B cell (primary cell): ENCODE measurements around the gene ARMC5. TPM values are rescaled to one million over a fixed set of nuclear protein-coding genes. Genes with fewer than 3 reads are reported as not detected.

ENCODE experiments used
- ATAC-seq: fragments of 200-7000 bp; cut with Tn5 transposase; one replicate; pipeline ENCODE4 v1.10.0; 2021; ENCODE audit warnings: low read depth, mild to moderate bottlenecking, moderate number of reproducible peaks, moderate library complexity
- CTCF ChIA-PET: fragments of 350-600 bp; sonication (Branson Sonifier 250); formaldehyde crosslinking; loops from one replicate; lab custom pipeline; 2021; ENCODE audit warnings: antibody characterized with exemption, inconsistent platforms; lab: Charles Lee
- POLR2A ChIA-PET: fragments of 350-600 bp; sonication (Branson Sonifier 250); formaldehyde crosslinking; loops from one replicate; lab custom pipeline; 2021; ENCODE audit warnings: antibody characterized with exemption; lab: Charles Lee
- DNase-seq: peaks from one replicate; pipeline ENCODE4 v3.0.0; 2013
- H2AFZ ChIP-seq: 2 replicates; pipeline ENCODE4 v1.6.1; 2012; ENCODE audit warnings: mild to moderate bottlenecking, low read depth, low read length; ENCODE audit not compliant: insufficient read depth, poor library complexity, severe bottlenecking
- H3K27ac ChIP-seq, 2 donors: 1 replicate in 1 of 2; 2 replicates in 1 of 2; pipeline ENCODE4 v1.5.1; 2012 to 2013; ENCODE audit warnings: low read length in 2 of 2, mild to moderate bottlenecking in 2 of 2, moderate library complexity in 1 of 2
- H3K27me3 ChIP-seq, 4 experiments: fragments of 200-600 bp in 1 of 4; sonication (generic) in 1 of 4; replicated peaks in 1 of 4; 1 replicate in 2 of 4; 2 replicates in 2 of 4; pipeline versions ENCODE4 v1.6.1 to v1.7.0; 2013 to 2016; ENCODE audit warnings: low read length in 3 of 4, mild to moderate bottlenecking in 2 of 4, mixed read lengths in 1 of 4, moderate library complexity in 1 of 4; ENCODE audit not compliant: insufficient read depth in 4 of 4, control insufficient read depth in 3 of 4; ENCODE audit errors: control extremely low read depth in 1 of 4
- H3K36me3 ChIP-seq, 2 experiments: replicated peaks in 1 of 2; 1 replicate in 1 of 2; 2 replicates in 1 of 2; pipeline versions ENCODE4 v1.6.1 to v1.7.1; 2013; ENCODE audit warnings: low read length in 1 of 2; ENCODE audit not compliant: insufficient read depth in 2 of 2, control insufficient read depth in 1 of 2; ENCODE audit errors: control extremely low read depth in 1 of 2, extremely low read depth in 1 of 2
- H3K4me1 ChIP-seq, 2 donors: fragments of 200-600 bp in 1 of 2; sonication (generic) in 1 of 2; 1 replicate in 1 of 2; 2 replicates in 1 of 2; pipeline versions ENCODE4 v1.5.1 to v1.6.1; 2013 to 2017; ENCODE audit warnings: low read length in 2 of 2; ENCODE audit not compliant: control insufficient read depth in 2 of 2, insufficient read depth in 2 of 2
- H3K4me2 ChIP-seq: replicated peaks from 2 replicates; pipeline ENCODE3; 2012; ENCODE audit warnings: mild to moderate bottlenecking, low read depth, low read length; ENCODE audit not compliant: poor library complexity, severe bottlenecking
- H3K4me3 ChIP-seq, 5 experiments: fragments of 200-600 bp in 1 of 5; sonication (generic) in 1 of 5; 1 replicate in 3 of 5; 2 replicates in 2 of 5; pipeline versions ENCODE4 v1.5.1 to v1.7.0; 2011 to 2016; ENCODE audit warnings: low read length in 4 of 5, mild to moderate bottlenecking in 4 of 5, low read depth in 2 of 5, control low read depth in 1 of 5, moderate library complexity in 1 of 5; ENCODE audit not compliant: insufficient read depth in 1 of 5; ENCODE audit errors: control extremely low read depth in 1 of 5, extremely low read depth in 1 of 5
- H3K79me2 ChIP-seq: fragments of 200-600 bp; sonication (generic); one replicate; pipeline ENCODE4 v1.6.0; 2016; ENCODE audit warnings: low read length; ENCODE audit not compliant: control insufficient read depth, insufficient read depth
- H3K9ac ChIP-seq: fragments of 200-600 bp; sonication (generic); 2 replicates; pipeline ENCODE4 v1.6.1; 2017; ENCODE audit warnings: mild to moderate bottlenecking, low read length, moderate library complexity
- H3K9me3 ChIP-seq, 3 donors: one replicate each; pipeline versions ENCODE4 v1.6.1 to v1.7.1; 2013; ENCODE audit warnings: low read length in 2 of 3; ENCODE audit not compliant: control insufficient read depth in 2 of 3, insufficient read depth in 1 of 3; ENCODE audit errors: control extremely low read depth in 1 of 3
- H4K20me1 ChIP-seq: 2 replicates; pipeline ENCODE4 v1.6.0; 2012; ENCODE audit warnings: mild to moderate bottlenecking, low read length; ENCODE audit not compliant: insufficient read depth, control insufficient read depth, poor library complexity, severe bottlenecking
- H3K27ac Mint-ChIP-seq: one replicate; pipeline ENCODE4 v1.8.0; 2021; ENCODE audit warnings: mixed read lengths
- H3K27me3 Mint-ChIP-seq: one replicate; pipeline ENCODE4 v1.8.0; 2021; ENCODE audit warnings: mixed read lengths
- H3K4me1 Mint-ChIP-seq: one replicate; pipeline ENCODE4 v1.8.0; 2021; ENCODE audit warnings: mixed read lengths
- H3K4me3 Mint-ChIP-seq: one replicate; pipeline ENCODE4 v1.8.0; 2021; ENCODE audit warnings: mixed read lengths
- H3K9me3 Mint-ChIP-seq: one replicate; pipeline ENCODE4 v1.8.0; 2022; ENCODE audit warnings: mixed read lengths; ENCODE audit not compliant: insufficient read depth
- EZH2 ChIP-seq: IDR thresholded peaks from 2 replicates; pipeline ENCODE4 v1.6.1; 2012; ENCODE audit warnings: borderline replicate concordance, low read depth, mild to moderate bottlenecking, moderate library complexity, low read length; ENCODE audit not compliant: insufficient read depth, poor library complexity, severe bottlenecking
- WGBS: methylation state at CpG from one replicate; pipeline ENCODE4 v1.1.5; 2013; ENCODE audit warnings: missing lambda C conversion rate; ENCODE audit not compliant: insufficient coverage; 5-methylcytosine and 5-hydroxymethylcytosine counted together
- intact Hi-C: fragments of 100-400 bp; cut with micrococcal nuclease; formaldehyde crosslinking; loops from one replicate; pipeline ENCODE4 v1.10.0; 2022
- polyA plus RNA-seq: library from polyadenylated mRNA; depleted of rRNA; stranded (reverse); fragments of >200 nt; gene quantifications from 2 replicates; pipeline ENCODE4 v1.2.3, GENCODE V29; 2012
- total RNA-seq, 2 donors: library from RNA; stranded (reverse); fragments of 120-200 nt in 1 of 2; gene quantifications; 1 replicate in 1 of 2; 2 replicates in 1 of 2; pipeline versions ENCODE4 v1.2.3 to v1.2.4, GENCODE V29; 2013 to 2022
- TF ChIP-seq, protein P1 (sequence below): fragments of 200-600 bp; IDR thresholded peaks from one replicate; pipeline ENCODE4 v1.8.0; 2022; ENCODE audit warnings: antibody characterized with exemption, mild to moderate bottlenecking

Gene ARMC5
- total and polyA plus RNA-seq, 2 donors (not counting 1 experiment from before 2014, with no cell fraction given): 11.7 to 15.4 TPM

- POLR2A ChIA-PET: interaction anchor here (2.1 kb wide), 1 partner anchor 11 kb away, joined by 6 read pairs; no protein-coding TSS in a partner anchor
- H3K27ac ChIP-seq: no peak overlapping the region
- no peaks in the 10 kb centered on the region for H3K79me2 ChIP-seq
- peak overlapping the region; percentile 79 for H3K27ac Mint-ChIP-seq
- DNase-seq: peak; percentile 76
- H3K27me3 Mint-ChIP-seq: peaks cover 4% of the 10 kb centered on the region
- WGBS: 2% methylated on average over 60 of the region's 60 CpGs
- no peak for TF ChIP-seq EZH2
- TF ChIP-seq, protein P1, sequence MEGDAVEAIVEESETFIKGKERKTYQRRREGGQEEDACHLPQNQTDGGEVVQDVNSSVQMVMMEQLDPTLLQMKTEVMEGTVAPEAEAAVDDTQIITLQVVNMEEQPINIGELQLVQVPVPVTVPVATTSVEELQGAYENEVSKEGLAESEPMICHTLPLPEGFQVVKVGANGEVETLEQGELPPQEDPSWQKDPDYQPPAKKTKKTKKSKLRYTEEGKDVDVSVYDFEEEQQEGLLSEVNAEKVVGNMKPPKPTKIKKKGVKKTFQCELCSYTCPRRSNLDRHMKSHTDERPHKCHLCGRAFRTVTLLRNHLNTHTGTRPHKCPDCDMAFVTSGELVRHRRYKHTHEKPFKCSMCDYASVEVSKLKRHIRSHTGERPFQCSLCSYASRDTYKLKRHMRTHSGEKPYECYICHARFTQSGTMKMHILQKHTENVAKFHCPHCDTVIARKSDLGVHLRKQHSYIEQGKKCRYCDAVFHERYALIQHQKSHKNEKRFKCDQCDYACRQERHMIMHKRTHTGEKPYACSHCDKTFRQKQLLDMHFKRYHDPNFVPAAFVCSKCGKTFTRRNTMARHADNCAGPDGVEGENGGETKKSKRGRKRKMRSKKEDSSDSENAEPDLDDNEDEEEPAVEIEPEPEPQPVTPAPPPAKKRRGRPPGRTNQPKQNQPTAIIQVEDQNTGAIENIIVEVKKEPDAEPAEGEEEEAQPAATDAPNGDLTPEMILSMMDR: no peak
- peak overlapping the region; percentile 96 for H3K4me2 ChIP-seq
- intact Hi-C loops: loop anchor here (1.0 kb wide), 3 partner anchors 11 to 28 kb away; partner anchors contain the start of gene RUSF1
- peak overlapping the region; percentile 12 to 72 (median 56) for H3K4me3 ChIP-seq
- peaks cover 12% of the 10 kb centered on the region for H3K4me1 Mint-ChIP-seq
- H2AFZ ChIP-seq: peak overlapping the region; percentile 88
- H3K9ac ChIP-seq: peak overlapping the region; percentile 73
- peaks cover 0 to 12% (median 4%) of the 10 kb centered on the region in 4 experiments for H3K27me3 ChIP-seq
- H4K20me1 ChIP-seq: peaks cover 6% of the 10 kb centered on the region
- peaks cover 0 to 12% of the 10 kb centered on the region in 2 experiments for H3K36me3 ChIP-seq
- peaks cover 10 to 16% of the 10 kb centered on the region in 2 donors for H3K4me1 ChIP-seq
- peak overlapping the region; percentile 96 for H3K4me3 Mint-ChIP-seq
- CTCF ChIA-PET: interaction anchor here (1.0 to 2.2 kb wide), 3 partner anchors 11 to 380 kb away, joined by 3 to 7 read pairs (median 6); partner anchors contain the start of gene ARMC5
- peaks cover 0 to 5% (median 0%) of the 10 kb centered on the region in 3 donors for H3K9me3 ChIP-seq
- H3K9me3 Mint-ChIP-seq: no peaks in the 10 kb centered on the region
- ATAC-seq: peak; percentile 92
Measured at GRCh38 chr16:31487720-31488467, 28.6 kb downstream of the ARMC5 start.
